Measurements from ENCODE around the gene TNNT3. TPM values are rescaled to one million over a fixed set of nuclear protein-coding genes. Genes with fewer than 3 reads are reported as not detected.
"Not testable (repeated sequence)": the region's sequence is repeated elsewhere in the genome, so short reads cannot be mapped to it uniquely, and the experiment has no call there.

The TNNT3 gene
- polyA plus RNA-seq (ENCODE audit: insufficient read length in 12 of 12) = 1,000 to 10,000 TPM; 2,865 to 9,652 (median 5,402) TPM
- long read RNA-seq, donor 1 = 0 reads
- long read RNA-seq, donor 2, partial matches to known transcripts = 4,996 of 7,078 reads
- long read RNA-seq, donor 2, other reads (novel, unspliced or antisense) = 2,076 of 7,078 reads
- long read RNA-seq, donor 3, partial matches to known transcripts = 437 of 1,088 reads
- long read RNA-seq, donor 3, other reads (novel, unspliced or antisense) = 648 of 1,088 reads
- long read RNA-seq, donor 4, transcript TNNT3-214 (4 exons, 1,113 nt) = major isoform, 5 of 892 reads
- long read RNA-seq, donor 4, partial matches to known transcripts = 343 of 892 reads
- long read RNA-seq, donor 4, other reads (novel, unspliced or antisense) = 544 of 892 reads
- long read RNA-seq, donor 5 = 0 reads
- long read RNA-seq, donor 6, partial matches to known transcripts = 353 of 767 reads
- long read RNA-seq, donor 6, other reads (novel, unspliced or antisense) = 413 of 767 reads
- long read RNA-seq, donor 7, partial matches to known transcripts = 367 of 954 reads
- long read RNA-seq, donor 7, other reads (novel, unspliced or antisense) = 585 of 954 reads
- long read RNA-seq, donor 8, partial matches to known transcripts = 1,191 of 3,446 reads
- long read RNA-seq, donor 8, other reads (novel, unspliced or antisense) = 2,253 of 3,446 reads
- long read RNA-seq, donor 9, partial matches to known transcripts = 194 of 627 reads
- long read RNA-seq, donor 9, other reads (novel, unspliced or antisense) = 431 of 627 reads
- long read RNA-seq, donor 10, partial matches to known transcripts = 1,256 of 3,470 reads
- long read RNA-seq, donor 10, other reads (novel, unspliced or antisense) = 2,210 of 3,470 reads
- long read RNA-seq, donor 11, partial matches to known transcripts = 245 of 880 reads
- long read RNA-seq, donor 11, other reads (novel, unspliced or antisense) = 630 of 880 reads

DNA sequence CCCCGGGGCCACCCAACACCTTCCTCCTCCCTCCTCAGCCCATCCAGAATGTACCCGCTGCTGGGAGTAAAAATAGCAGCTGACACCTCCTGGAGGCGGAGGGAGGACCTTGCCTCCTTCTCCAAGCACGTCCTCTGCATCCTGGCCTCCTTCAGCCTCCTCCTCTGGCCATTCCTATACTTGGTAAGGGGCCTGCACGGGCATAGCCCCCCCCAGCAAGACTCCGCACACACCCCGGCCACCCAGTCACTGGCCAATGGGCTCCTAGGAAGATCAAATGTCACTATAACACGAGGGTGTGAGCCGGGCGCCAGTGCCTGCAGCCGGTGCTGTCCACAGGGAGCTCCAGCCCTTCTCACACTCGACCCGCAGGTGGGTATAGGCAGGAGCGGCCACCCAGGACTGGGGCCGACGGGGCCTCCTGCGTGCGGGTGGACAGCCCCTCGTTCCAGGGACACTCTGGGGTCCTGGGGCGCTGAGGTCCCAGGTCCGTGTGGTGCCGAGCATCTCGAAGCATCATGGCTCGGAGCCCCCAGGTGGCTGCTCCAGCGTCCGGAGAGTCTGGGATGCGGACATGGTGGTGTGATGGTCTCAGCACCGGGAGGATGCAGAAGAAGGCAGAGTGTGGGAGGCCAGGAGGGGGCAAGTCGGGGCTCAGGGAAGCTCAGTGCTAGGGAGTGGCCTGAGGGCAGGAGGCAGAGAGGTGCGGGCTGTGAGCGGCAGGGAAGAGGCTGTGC lies at the start of gene TNNT3:
Gene TNNT3, plus strand, starts transcription at position 313 of the 737 bp plus-strand sequence. CDS start 3,172 bp downstream, outside the sequence.
- DNase-seq = no peak

DNA sequence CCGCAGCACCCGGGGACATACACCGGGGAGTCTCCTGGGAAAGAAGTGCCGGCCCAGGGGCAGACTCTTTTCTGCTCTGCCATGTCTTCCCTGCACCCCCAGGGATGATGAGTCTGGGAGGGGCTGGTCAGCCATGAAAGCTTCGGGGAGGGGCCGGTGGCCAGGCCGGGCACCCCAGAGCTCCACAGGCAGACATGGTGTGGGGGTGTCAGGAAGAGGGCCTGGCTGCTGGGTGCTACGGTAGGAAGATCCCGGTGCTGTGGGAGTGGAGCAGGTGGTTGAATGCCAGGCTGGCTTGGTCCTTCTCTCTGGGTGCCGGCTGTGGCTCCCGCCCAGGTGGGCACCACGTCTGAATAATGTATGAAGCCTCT lies 49.2 kb upstream of the TNNT3 start:
- DNase-seq = no peak

DNA sequence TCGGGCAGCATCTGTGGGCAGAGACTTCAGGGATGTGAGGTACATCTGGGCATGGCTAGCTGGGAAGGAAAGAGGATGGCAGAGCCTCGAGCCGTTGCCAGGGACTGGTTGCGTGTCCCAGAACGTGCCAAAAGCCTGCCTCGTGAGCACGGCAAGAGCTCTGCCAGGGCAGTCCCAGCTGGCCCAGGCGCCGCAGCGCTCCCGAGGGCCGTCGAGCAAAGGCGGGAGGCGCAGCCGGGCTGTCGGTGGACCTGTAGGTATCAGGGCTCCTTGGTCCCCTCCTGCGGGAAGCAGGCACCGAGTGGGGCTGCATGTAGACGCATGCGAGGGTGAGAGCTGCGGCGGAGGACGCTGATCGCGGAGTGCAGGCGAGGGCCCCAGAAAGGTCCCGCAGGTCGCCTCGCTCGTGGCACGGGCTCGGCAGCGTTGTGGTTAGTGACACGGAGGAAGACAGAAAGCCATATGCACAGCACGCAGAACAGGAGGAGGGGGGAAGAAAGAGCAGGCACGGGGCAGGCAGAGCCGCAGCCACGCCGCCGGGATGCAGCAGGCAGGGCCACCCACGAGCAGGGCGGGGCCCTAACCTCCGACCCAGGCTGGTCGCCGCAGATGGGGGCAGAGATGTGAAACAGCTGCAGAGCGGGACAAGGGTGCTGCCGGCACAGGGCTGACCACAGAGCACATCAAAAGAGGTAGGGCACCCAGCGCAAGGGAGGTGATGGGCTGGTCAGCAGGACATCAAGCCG lies 48.6 kb upstream of the TNNT3 start:
- DNase-seq = no peak

DNA sequence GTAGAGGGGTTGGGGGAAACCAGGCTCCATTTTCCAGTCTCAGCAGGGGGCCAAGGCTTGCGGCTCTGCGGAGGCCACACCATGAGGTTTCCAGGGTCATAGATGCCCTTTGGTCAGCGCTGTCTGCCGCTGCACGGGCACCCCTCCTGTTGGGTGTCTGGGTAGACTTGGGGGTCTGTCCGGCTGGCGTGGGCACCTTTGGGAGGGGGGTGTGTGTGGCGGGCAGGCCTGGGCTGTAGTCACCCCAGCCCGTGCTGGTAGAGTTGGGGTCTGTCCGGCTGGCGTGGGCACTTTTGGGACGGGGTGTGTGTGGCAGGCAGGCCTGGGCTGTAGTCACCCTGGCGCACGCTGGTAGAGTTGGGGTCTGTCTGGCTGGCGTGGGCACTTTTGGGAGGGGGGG lies 48.0 kb upstream of the TNNT3 start:
- DNase-seq = no peak

DNA sequence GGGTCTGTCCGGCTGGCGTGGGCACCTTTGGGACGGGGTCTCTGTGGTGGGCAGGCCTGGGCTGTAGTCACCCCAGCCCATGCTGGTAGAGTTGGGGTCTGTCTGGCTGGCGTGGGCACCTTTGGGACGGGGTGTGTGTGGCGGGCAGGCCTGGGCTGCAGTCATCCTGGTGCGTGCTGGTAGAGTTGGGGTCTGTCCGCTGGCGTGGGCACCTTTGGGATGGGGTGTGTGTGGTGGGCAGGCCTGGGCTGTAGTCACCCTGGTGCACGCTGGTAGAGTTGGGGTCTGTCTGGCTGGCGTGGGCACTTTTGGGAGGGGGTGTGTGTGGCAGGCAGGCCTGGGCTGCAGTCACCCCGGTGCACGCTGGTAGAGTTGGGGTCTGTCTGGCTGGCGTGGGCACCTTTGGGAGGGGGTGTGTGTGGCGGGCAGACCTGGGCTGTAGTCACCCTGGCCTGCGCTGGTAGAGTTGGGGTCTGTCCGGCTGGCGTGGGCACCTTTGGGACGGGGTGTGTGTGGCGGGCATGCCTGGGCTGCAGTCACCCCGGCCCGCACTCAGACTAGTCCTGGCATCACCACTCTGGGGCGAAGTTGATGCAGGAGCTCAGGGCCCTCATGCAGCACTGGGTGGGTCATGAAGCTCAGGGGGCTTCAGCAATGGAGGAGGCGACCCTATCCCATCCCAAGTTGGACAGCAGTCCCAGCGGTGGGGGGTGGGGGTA lies 47.1 kb upstream of the TNNT3 start:
- no peak for DNase-seq

DNA sequence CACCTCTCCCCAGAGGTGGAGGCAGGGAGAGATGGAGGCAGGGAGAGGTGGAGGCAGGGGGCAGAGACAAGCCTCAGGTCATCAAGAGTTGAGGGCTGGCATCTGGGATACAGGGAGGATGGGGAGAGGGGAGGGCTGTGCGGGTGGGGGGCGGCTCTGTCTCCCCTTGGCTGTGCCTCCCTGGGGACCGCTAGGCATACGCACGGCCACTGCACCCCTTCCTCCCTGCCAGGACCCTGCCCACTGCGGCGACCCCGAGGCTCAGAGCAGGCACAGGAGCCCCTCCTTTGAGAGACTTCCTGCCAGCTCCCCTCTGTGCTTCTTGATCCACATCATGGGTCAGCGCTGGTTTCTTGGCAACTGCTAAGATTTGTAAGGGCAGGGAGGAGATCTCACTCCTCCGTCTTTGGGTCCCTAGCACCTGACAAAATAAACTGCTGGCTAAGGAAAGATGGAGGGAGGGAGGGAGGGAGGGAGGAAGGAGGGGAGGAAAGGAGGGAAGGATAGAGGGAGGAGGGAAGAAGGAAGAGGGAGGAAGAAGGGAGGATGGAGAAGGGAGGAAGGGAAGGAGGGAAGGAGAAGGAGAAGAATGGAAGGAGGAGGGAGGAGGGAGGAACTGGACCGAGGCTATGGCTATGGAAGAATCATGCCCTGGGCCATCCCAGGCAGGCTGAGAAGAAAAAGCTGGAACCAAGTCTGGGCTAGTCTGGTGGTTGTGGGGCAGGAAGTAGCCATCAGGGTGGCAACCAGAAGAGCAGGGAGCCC lies 46.3 kb upstream of the TNNT3 start:
- DNase-seq = no peak

- DNase-seq = not testable (repeated sequence)
Measured at GRCh38 chr11:1873813-1874150, 45.7 kb upstream of the TNNT3 start.

DNA sequence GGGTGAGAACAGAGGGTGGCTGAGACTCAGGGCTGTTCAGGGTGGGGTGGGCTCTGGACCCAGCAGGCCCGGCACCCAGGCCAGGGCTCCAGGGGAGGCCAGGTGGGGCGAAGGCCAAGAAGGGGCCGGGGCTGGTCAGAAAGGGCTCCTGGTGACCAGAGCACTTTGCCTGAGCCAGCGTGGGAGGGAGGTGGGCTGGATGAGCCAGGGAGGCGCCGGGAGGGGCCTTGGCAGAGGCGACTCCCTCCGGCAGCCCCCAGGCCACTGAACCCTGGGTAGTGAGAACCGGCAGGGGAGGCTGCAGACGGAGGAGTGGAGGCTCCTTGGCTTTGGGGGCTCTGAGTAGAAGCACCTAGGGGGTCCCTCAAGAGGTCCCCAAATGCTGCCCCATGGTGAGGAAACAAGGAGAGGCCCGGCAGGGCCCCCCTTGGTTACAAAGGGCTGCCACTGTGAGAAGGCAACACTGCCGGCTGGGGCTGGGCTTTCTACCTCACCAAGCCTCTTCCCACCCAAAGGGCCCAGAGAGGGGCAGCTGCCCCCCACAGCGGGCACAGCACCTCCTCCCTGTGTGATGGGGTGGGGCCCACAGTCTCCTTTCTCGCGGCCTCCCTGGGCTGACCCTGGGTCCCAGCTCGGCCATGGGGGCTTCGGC lies 44.9 kb upstream of the TNNT3 start:
- not testable (repeated sequence) for DNase-seq

DNA sequence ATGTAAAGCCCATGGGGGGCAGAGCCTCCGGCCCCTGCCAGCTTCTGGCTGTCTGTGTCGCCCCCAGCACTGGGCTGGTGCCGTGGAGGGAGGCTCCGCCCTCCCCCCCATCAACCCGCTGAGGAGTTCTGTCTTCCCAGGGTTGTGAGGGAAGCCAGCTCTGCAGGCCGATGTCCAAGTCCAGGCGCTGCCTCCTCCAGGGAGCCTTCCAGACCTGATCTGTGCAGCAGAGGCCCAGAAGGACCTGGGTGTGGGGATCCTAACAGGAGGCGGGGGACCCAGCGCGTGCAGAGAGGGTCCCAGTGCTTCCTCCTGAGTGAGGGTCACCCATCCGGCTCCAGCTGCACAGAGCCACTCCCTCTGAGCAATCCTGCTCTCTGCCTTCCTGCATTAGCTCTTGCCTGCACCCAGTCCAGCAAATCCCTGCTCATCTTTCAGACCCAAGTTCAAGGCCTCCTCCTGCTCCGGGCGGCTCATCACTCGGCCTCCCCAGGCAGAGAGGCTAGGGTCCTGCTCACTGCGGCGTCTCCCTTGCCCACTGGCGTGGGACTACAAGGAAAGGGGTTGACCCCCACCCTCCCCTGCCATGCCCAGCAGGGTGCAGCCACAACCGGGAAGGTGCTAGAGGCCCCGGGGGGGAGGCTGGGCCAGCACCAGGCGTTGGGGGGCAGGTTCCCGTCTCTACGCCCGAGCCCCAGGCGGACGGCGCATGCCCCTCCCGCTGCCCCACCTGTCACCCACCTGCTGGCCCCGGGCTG lies 44.2 kb upstream of the TNNT3 start:
- no peak for DNase-seq

DNA sequence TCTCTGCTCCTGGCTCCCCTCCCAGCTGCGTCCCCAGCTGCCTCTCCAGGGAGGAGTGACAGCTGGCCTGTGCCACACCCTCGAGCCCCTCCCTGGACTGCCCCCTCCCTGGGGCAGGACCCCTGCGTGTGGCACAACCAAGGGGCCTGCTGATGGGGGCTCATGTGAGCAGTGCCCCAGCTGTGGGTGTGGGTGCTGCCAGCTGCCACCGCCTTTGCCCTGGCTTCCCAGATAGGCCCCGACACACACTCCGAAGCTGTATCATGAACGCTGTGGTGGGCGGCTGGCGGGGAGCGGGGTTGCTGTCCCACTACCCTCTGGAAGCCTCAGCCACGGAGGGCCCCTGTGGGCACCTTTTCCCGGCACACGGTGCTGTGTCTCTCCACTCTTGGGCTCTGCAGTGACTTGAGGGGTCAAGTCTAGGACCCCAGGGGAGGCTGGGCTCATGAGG lies 43.6 kb upstream of the TNNT3 start:
- DNase-seq = not testable (repeated sequence)

- peak; percentile 86 for DNase-seq
Measured at GRCh38 chr11:1876361-1877063, 43.0 kb upstream of the TNNT3 start.

- peak; percentile 65 for DNase-seq
Measured at GRCh38 chr11:1877211-1878136, 42.0 kb upstream of the TNNT3 start.

GRCh38 chr11:1878137-1879031 lies 41.1 kb upstream of the TNNT3 start:
- DNase-seq = peak; percentile 77

DNA sequence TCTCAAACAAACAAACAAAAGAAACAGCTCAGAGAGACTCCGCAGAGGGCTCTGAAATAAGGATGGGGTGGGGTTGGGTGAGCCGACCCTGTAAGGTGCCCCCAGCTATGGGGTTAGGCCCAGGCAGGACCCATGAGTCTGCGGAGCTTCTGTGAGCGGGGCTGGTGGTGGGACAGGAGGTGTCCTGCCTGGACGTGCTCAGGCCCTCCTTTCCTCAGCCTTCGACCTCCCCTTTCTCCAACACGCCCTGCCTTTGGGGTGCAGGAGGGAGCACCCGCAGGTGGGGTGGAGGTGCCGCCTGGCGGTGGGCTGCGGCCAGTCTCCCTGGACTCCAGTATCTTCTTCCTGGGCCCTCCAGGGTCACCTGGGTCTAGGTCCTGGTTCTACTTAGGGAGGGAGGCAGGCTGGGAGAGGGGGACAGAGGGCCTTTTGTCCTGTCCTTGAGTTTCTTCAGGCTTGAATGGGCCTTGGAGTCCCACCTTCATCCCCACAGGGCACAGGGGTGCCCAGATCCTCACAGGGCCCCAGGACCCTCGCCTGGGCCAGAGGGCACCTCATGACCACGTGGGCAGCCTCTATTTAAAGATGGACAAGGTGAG lies 40.1 kb upstream of the TNNT3 start:
- no peak for DNase-seq

Measured in muscle of arm (tissue), 14 donors.